Heart left ventricle (tissue), 13 donors: ENCODE data around the gene SERINC4.

Experiments used
- POLR2A ChIP-seq, 2 donors: fragments of 450-650 bp; IDR thresholded peaks; one replicate each; pipeline ENCODE4 v1.6.1; 2017; ENCODE audit warnings: antibody characterized with exemption in 2 of 2, mild to moderate bottlenecking in 2 of 2, moderate library complexity in 2 of 2
- TF ChIP-seq, protein P1 (sequence below), 12 donors: fragments of 200-600 bp; sonication (generic) in 4 of 12; IDR thresholded peaks; one replicate each; pipeline versions ENCODE4 v1.5.0 to v1.8.0; 2018 to 2022; ENCODE audit warnings: antibody characterized with exemption in 12 of 12, mild to moderate bottlenecking in 5 of 12
- donor health status: ischemic (EF 13 %, LVEDD 7.1; RV severe dilation, severe dysfunction).
- donor health status: DM: no; HTN: yes; CAD: no.
- donor health status: DM: no; HTN: no; CAD: no.
- donor health status: ischemic (EF 25% LVEDD 6.9; RV normal size, moderate dysfunction).
- donor health status: ischemic (EF 25% LVEDD 5.7; RV mildly dilated, moderate dysfunction).
- donor health status: ischemic (EF 35%, LVEDD 5.7; RV mildly dilated, moderate dysfunction).
- donor health status: nonischemic (EF 11% LVEDD 7.7; RV severe dilation, severe dysfunction).
- donor health status: DM: yes; HTN: yes; CAD: no.
- donor health status: PGD.
- donor health status: ischemic (EF 29% LVEDD 5.4; RV normal size, mild dysfunction).
- donor health status: nonischemic (EF 23%, LVEDD 6.1; RV moderate dilation, normal function).

DNA sequence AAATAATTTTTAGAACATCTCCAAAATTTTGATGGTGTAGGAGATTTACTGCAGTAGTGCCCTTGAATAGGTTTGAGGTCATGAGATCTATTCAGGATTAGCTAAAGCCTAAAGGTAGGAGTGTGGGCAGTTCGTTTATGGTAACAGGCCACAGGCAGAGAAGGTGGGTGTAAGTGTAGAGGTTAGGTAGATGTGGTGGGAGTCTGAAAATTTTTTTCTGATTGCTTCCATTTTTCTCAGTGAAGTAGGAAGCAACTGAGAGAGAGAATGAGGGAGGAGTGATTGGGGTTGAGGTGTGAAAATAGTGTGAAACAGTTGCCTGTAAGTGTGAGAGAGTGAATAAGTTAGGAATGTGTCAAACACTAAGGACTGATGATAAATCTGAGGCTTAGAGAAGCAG, 21.0 kb downstream of the SERINC4 start:
- TF ChIP-seq POLR2A (IDR thresholded peaks at IDR 0.05), result no peak
- TF ChIP-seq, protein P1, sequence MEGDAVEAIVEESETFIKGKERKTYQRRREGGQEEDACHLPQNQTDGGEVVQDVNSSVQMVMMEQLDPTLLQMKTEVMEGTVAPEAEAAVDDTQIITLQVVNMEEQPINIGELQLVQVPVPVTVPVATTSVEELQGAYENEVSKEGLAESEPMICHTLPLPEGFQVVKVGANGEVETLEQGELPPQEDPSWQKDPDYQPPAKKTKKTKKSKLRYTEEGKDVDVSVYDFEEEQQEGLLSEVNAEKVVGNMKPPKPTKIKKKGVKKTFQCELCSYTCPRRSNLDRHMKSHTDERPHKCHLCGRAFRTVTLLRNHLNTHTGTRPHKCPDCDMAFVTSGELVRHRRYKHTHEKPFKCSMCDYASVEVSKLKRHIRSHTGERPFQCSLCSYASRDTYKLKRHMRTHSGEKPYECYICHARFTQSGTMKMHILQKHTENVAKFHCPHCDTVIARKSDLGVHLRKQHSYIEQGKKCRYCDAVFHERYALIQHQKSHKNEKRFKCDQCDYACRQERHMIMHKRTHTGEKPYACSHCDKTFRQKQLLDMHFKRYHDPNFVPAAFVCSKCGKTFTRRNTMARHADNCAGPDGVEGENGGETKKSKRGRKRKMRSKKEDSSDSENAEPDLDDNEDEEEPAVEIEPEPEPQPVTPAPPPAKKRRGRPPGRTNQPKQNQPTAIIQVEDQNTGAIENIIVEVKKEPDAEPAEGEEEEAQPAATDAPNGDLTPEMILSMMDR (IDR thresholded peaks at IDR 0.05), result no peak
